NCI-H524 (cell line): ENCODE measurements around the gene NCAPD2.

Experiments
- DNase-seq, 2 experiments: peaks; one replicate each; lab custom pipeline; 2025; lab: John Stamatoyannopoulos, UW

The NCAPD2 gene

DNA sequence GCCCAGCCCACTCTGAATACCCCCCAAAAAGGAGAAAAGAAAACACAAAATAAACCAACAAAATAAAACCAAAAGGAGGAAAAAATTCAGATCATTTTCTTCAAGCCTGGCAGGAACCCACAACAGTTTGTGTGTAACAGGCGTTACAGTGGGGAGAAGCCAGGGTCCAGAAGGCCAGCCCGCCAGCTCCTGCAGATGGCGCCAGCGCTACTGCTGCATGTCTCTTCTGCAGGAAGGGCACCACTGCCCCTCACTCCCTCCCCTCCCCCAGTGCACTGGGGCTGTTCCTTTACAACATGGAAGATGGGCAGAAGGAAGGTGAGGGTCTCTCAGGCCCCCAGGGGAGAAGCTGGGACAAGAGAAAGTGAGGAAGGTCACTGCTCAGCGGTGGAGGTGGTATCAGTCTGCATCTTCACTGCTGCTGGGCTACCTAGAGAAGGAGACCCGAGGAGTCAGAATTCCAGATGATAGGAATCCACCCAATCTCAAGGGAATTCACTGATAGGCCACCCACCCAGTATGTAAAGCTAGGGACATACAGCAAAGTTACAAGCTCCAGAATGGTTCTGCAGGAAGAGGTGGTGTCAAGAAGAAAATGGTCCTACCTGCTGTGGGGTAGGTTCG lies 76.5 kb downstream of the NCAPD2 start:
- DNase-seq: peak; percentile 26 to 62

DNA sequence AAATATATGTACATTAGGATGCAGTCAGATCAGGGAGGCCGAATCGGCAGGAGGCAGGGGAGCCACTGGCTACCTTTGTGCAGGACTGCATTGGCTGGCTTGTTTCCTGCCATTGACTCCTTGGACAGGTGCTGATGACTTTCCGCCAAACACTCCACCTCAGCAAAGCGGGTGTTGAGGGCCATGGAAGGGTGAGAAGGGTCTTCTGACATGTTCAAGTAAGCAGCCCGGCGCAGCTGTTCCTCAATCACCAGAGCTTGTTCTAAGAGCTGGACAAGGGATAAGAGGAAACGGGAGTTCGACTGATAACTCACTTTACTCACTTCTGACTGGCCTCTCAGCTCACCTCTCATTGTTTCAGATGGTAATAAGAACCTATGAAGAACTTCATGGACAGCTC lies 79.1 kb downstream of the NCAPD2 start:
- DNase-seq: no peak

DNA sequence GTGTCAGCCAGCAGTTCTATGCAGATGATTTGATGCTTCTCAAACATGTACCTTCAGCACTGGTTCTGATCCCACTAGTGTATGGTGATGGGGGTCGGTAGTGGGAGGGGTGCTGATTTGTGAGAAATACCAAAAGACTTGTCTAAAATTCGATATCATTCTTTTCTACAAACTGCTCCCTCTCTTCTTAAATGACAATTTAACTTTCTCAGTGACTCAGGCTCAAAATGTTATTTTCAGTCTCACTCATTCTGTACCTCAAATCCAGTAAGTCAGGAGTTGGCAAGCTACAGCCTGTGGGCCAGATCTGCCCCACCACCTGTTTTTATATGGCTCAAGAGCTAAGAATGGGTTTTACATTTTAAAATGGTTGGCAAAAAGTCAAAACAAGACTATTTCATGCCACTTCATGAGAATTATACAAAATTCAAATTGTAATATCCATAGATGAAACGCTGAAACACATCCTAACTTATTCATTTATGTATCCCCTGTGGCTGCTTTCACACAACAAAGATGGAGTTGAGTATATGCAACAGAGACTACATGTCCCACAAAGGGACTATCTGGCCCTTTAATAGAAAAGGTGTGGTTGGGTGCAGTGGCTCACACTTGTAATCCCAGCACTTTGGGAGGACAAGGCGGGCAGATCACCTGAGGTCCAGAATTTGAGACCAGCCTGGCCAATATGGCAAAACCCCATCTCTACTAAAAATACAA lies 80.8 kb downstream of the NCAPD2 start:
- no peak for DNase-seq

DNA sequence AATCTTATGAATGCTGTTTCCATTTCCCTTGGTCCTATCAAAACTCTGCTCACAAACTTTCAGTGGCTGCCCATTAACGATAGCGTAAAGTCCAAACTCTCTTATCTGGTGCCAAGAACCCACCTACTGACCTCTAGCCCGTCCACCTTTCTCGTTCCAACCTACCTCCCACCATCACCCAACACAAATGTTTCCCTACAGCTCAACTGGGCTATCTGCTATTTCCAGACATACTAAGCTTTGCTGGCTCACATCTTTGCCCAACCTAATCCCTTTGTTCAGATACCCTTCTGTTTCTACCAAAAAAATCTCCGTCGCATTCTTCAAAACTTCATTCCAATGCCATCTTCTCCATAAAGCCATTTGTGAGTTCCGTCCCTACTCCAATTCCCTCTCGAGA lies 81.7 kb downstream of the NCAPD2 start:
- no peak for DNase-seq
